Activated CD8-positive, alpha-beta T cell treated with anti-CD3 and anti-CD28 coated beads for 36 hours (primary cell): Measurements from ENCODE around the gene GPX4. TPM values are rescaled to one million over a fixed set of nuclear protein-coding genes. Genes with fewer than 3 reads are reported as not detected.

Source experiments
- ATAC-seq: fragments of 200-7000 bp; cut with Tn5 transposase; one replicate; pipeline ENCODE4 v1.10.0; 2021; ENCODE audit warnings: mild to moderate bottlenecking, moderate library complexity
- CTCF ChIA-PET: fragments of 350-600 bp; sonication (Branson Sonifier 250); formaldehyde crosslinking; loops from one replicate; lab custom pipeline; 2021; ENCODE audit warnings: antibody characterized with exemption; lab: Charles Lee
- POLR2A ChIA-PET: fragments of 350-600 bp; sonication (Branson Sonifier 250); formaldehyde crosslinking; loops from one replicate; lab custom pipeline; 2021; ENCODE audit warnings: antibody characterized with exemption; lab: Charles Lee
- DNase-seq: peaks from one replicate; pipeline ENCODE4 v3.0.0-alpha.2; 2020
- H3K27ac Mint-ChIP-seq: one replicate; pipeline ENCODE4 v1.8.0; 2021; ENCODE audit warnings: mild to moderate bottlenecking, mixed read lengths
- H3K27me3 Mint-ChIP-seq: one replicate; pipeline ENCODE4 v1.8.0; 2021; ENCODE audit warnings: mixed read lengths
- H3K36me3 Mint-ChIP-seq: one replicate; pipeline ENCODE4 v1.8.0; 2021; ENCODE audit warnings: low read depth, mixed read lengths
- H3K4me1 Mint-ChIP-seq: one replicate; pipeline ENCODE4 v1.8.0; 2021; ENCODE audit warnings: low read depth, mixed read lengths
- H3K4me3 Mint-ChIP-seq: one replicate; pipeline ENCODE4 v1.8.0; 2021; ENCODE audit warnings: mild to moderate bottlenecking, moderate library complexity, mixed read lengths
- H3K9me3 Mint-ChIP-seq: one replicate; pipeline ENCODE4 v1.8.0; 2021; ENCODE audit warnings: mixed read lengths
- intact Hi-C: fragments of 100-400 bp; cut with micrococcal nuclease; formaldehyde crosslinking; loops from one replicate; pipeline ENCODE4 v1.10.0; 2022
- total RNA-seq, 2 experiments: library from RNA; stranded (reverse); gene quantifications; one replicate each; pipeline ENCODE4 v1.2.3, GENCODE V29; 2021
- TF ChIP-seq, protein P1 (sequence below): fragments of 200-600 bp; IDR thresholded peaks from one replicate; pipeline ENCODE4 v1.8.0; 2022; ENCODE audit warnings: antibody characterized with exemption, mild to moderate bottlenecking

The GPX4 gene
- total RNA-seq, 2 experiments from 2014 or later = 224 to 232 TPM

DNA sequence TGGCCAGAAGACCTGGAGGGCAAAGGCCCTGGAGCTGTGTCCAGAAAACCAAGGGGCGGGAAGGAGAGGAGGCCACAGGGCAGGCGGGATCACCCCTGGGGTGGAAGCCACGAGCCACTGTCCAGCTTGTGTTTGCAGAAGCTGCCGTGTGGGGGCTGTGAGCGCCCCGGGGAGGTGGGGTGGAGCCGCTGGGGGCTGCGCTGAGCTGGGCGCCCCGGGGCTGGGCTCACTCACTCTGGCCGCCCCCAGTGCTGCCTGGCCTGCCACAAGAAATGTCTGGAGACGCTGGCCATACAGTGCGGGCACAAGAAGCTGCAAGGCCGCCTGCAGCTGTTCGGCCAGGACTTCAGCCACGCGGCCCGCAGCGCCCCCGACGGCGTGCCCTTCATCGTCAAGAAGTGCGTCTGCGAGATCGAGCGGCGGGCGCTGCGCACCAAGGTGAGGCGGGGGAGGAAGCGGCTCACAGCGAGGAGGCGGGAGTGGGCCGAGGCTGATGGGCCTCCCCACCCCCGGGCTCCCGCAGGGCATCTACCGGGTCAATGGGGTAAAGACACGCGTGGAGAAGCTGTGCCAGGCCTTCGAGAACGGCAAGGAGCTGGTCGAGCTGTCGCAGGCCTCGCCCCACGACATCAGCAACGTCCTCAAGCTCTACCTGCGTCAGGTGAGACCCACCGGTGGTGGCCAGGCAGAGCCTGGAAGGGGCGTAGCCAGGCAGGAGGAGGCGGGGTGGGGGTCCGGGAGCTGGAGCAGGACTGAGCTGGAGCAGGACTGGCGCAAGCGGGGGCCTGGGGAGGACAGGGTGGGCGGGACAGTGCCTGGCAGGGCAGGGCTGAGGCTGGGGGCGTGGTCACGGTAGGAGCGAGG lies 22.3 kb upstream of the GPX4 start:
- Mint-ChIP-seq H3K27ac (no peak overlapping the region), H3K27me3 (no peaks in the 10 kb centered on the region), H3K36me3 (peaks cover 66% of the 10 kb centered on the region), H3K9me3 (no peaks in the 10 kb centered on the region), H3K4me1 (peaks cover 58% of the 10 kb centered on the region), H3K4me3 (no peak overlapping the region)
- ChIA-PET POLR2A (interaction anchor here (0.6 to 12.2 kb wide), 17 partner anchors 6 to 188 kb away, joined by 3 to 148 read pairs (median 5); partner anchors contain the start of genes CIRBP, CNN2, POLR2E and RNU6-2), CTCF (interaction anchor here (0.7 to 3.9 kb wide), 3 partner anchors 9 to 15 kb away, joined by 3 to 22 read pairs (median 4); partner anchors contain the start of gene ARHGAP45)
- DNase-seq = no peak
- TF ChIP-seq, protein P1, sequence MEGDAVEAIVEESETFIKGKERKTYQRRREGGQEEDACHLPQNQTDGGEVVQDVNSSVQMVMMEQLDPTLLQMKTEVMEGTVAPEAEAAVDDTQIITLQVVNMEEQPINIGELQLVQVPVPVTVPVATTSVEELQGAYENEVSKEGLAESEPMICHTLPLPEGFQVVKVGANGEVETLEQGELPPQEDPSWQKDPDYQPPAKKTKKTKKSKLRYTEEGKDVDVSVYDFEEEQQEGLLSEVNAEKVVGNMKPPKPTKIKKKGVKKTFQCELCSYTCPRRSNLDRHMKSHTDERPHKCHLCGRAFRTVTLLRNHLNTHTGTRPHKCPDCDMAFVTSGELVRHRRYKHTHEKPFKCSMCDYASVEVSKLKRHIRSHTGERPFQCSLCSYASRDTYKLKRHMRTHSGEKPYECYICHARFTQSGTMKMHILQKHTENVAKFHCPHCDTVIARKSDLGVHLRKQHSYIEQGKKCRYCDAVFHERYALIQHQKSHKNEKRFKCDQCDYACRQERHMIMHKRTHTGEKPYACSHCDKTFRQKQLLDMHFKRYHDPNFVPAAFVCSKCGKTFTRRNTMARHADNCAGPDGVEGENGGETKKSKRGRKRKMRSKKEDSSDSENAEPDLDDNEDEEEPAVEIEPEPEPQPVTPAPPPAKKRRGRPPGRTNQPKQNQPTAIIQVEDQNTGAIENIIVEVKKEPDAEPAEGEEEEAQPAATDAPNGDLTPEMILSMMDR = no peak
- no peak for ATAC-seq
- intact Hi-C loops = no loop called here

DNA sequence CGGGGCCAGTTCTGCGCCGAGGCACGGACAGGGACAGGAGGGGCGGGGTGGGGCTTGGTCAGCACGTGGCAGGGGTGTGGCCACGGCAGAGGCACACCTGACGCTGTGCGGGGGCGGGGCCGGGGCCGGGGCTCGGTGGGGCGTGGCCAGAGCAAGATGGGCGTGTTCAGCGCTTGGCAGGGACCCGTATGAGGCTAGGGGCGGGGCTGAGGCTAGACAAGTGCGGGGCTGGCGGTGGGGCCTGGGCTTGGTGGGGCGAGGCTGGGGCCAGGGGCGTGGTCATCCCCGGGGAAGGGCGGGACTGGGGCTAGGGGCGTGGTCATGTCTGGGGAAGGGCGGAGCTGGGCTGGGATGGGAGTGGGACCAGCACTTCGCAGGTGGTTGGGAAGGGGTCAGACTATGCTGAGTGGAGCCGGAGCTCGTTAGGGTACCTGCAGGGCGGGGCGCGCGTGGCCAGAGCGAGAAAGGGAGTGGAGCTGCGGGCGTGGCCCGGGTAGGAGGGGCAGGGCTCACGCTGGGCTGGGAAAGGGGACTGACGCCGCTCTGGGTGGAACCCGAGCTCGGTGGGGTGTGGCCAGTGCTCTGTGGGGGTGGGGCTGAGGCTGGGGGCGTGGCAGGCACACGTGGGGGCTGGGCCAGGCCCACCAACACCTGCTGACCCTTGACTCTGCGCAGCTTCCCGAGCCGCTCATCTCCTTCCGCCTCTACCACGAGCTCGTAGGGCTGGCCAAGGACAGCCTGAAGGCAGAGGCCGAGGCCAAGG lies 21.4 kb upstream of the GPX4 start:
- no peaks in the 10 kb centered on the region for H3K27me3 Mint-ChIP-seq
- ChIA-PET CTCF (interaction anchor here (0.7 to 3.9 kb wide), 2 partner anchors 16 to 184 kb away, joined by 4 to 22 read pairs; partner anchors contain the start of gene ARHGAP45), POLR2A (interaction anchor here (0.6 to 10.0 kb wide), 14 partner anchors 8 to 402 kb away, joined by 3 to 72 read pairs (median 3); partner anchors contain the start of genes CIRBP, POLR2E and RNU6-2)
- DNase-seq = peak; percentile 94
- TF ChIP-seq, protein P1 = no peak
- no peaks in the 10 kb centered on the region for H3K9me3 Mint-ChIP-seq
- intact Hi-C loops = no loop called here
- no peak overlapping the region for H3K4me3 Mint-ChIP-seq
- ATAC-seq = peak; percentile 77
- peaks cover 63% of the 10 kb centered on the region for H3K36me3 Mint-ChIP-seq
- H3K27ac Mint-ChIP-seq = no peak overlapping the region
- peaks cover 53% of the 10 kb centered on the region for H3K4me1 Mint-ChIP-seq

DNA sequence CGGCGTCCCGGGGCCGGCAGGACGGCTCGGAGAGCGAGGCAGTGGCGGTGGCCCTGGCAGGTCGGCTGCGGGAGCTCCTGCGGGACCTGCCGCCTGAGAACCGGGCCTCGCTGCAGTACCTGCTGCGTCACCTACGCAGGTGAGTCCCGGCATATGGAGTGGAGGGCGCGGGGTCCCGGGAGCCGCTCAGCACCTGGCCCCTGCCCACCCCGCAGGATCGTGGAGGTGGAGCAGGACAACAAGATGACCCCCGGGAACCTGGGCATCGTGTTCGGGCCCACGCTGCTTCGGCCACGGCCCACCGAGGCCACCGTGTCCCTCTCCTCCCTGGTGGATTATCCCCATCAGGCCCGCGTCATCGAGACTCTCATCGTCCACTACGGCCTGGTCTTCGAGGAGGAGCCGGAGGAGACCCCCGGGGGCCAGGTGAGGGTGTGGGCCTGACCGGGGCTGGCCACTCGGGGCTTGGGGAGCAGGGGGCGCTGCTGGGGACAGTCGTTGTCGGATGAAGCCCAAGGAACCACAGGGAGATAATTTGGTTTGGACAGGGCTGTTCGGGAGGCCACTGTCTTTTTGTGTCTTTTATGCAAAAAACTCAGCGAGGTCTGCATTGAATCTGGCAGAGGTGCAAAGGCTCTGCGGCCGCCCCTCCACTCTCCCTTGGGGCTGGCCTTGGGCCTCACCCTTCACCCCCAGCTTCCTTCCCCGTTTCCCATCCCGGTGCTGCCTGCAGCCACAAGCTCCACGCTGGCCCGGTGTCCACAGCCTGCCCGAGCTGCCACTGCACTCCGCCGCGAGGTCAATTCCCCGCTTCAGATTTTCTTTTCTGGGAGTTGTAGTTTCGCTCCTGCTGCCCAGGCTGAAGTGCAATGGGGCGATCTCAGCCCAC lies 20.6 kb upstream of the GPX4 start:
- TF ChIP-seq, protein P1 = no peak
- H3K27ac Mint-ChIP-seq = no peak overlapping the region
- intact Hi-C loops = no loop called here
- POLR2A ChIA-PET = interaction anchor here (0.6 to 10.0 kb wide), 6 partner anchors 11 to 403 kb away, joined by 3 to 72 read pairs (median 8); partner anchors contain the start of genes CNN2 and POLR2E
- DNase-seq (no peak), ATAC-seq (no peak)
- no peak overlapping the region for H3K4me3 Mint-ChIP-seq
- CTCF ChIA-PET = interaction anchor here (0.7 to 3.9 kb wide), 2 partner anchors 17 to 183 kb away, joined by 4 to 22 read pairs; partner anchors contain the start of gene ARHGAP45
- peaks cover 54% of the 10 kb centered on the region for H3K4me1 Mint-ChIP-seq
- no peaks in the 10 kb centered on the region for H3K27me3 Mint-ChIP-seq
- H3K9me3 Mint-ChIP-seq = no peaks in the 10 kb centered on the region
- H3K36me3 Mint-ChIP-seq = peaks cover 64% of the 10 kb centered on the region

DNA sequence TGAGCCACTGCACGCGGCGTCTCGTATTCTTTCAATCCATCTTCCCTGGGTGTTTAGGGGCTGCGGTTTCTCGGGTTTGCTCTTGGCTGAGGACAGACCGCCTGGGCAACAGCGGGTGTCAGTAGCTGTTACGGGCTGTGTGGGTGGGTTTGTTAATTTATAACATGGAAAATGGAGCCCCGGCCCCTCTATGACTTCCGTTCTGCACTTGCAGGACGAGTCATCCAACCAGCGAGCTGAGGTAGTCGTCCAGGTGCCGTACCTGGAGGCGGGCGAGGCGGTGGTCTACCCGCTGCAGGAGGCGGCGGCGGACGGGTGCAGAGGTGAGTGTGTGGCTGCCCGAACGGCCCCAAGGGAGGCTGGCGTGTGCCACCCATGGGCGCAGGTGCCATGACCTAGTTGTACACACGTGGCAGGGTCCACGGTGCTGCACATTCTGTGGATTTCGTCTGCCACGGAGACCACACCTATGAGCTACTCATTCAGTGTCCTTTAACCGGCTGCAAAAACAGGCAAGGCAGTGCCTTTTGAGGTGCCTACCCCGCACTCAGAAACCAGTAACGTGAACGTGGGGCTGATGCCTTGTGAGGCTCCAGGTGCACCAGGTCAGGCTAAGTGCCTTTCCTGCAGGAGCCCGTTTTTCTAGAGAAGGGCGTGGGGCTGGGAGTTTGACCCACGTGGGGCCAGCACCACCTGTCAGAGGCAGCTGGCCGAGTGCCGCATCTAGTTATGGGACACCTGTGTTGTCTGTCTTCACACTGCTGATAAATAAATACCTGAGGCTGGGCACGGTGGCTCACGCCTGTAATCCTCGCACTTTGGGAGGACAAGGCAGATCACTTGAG lies 19.5 kb upstream of the GPX4 start:
- no peaks in the 10 kb centered on the region for H3K27me3 Mint-ChIP-seq
- peaks cover 61% of the 10 kb centered on the region for H3K4me1 Mint-ChIP-seq
- CTCF ChIA-PET = interaction anchor here (1.0 kb wide), 1 partner anchor 111 kb away, joined by 3 read pairs; no protein-coding TSS in a partner anchor
- no peak overlapping the region for H3K4me3 Mint-ChIP-seq
- TF ChIP-seq, protein P1 = no peak
- H3K9me3 Mint-ChIP-seq = no peaks in the 10 kb centered on the region
- DNase-seq = peak; percentile 62
- POLR2A ChIA-PET = interaction anchor here (0.7 to 10.0 kb wide), 10 partner anchors 9 to 175 kb away, joined by 3 to 148 read pairs (median 4); partner anchors contain the start of genes CNN2 and POLR2E
- H3K27ac Mint-ChIP-seq = peak overlapping the region; percentile 48
- no peak for ATAC-seq
- intact Hi-C loops = no loop called here
- peaks cover 69% of the 10 kb centered on the region for H3K36me3 Mint-ChIP-seq
